ENCODE data around the gene KLK10. TPM values are rescaled to one million over a fixed set of nuclear protein-coding genes. Genes with fewer than 3 reads are reported as not detected.

The KLK10 gene
- total RNA-seq, 4 donors from 2014 or later = 1.7 to 6.7 (median 4.1) TPM; not detected in 1

DNA sequence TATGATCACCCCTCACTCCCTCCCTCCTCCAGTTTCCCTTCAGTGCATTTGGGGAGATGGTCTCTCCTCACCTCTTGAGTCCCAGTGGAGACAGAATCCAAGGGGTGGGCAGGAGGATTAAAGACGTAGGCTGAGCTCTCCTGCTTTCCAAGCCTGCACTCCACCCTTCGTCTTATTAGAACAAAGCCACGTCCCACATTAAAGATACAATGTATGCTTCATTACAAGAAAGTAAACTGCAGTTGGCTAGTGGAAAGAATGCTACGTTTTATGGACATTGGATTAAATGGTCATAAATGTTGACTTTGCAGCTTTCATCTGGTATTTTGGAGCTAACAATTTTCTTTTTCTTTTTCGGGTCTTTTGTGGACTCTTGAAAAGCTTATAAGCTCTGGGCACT, 8.4 kb upstream of the KLK10 start:
- Histone ChIP-seq H3K36me3 (no peaks in the 10 kb centered on the region), H3K27ac (no peak overlapping the region), H3K4me1 (no peaks in the 10 kb centered on the region), H3K4me3 (no peak overlapping the region), H3K27me3 (peaks cover 95% of the 10 kb centered on the region), H3K9me3 (no peaks in the 10 kb centered on the region)
- no peak for ATAC-seq
- TF ChIP-seq POLR2AphosphoS5 (IDR thresholded peaks at IDR 0.05) (no peak), POLR2A (IDR thresholded peaks at IDR 0.05) (no peak), EP300 (IDR thresholded peaks at IDR 0.05) (no peak)
- TF ChIP-seq, protein P1, sequence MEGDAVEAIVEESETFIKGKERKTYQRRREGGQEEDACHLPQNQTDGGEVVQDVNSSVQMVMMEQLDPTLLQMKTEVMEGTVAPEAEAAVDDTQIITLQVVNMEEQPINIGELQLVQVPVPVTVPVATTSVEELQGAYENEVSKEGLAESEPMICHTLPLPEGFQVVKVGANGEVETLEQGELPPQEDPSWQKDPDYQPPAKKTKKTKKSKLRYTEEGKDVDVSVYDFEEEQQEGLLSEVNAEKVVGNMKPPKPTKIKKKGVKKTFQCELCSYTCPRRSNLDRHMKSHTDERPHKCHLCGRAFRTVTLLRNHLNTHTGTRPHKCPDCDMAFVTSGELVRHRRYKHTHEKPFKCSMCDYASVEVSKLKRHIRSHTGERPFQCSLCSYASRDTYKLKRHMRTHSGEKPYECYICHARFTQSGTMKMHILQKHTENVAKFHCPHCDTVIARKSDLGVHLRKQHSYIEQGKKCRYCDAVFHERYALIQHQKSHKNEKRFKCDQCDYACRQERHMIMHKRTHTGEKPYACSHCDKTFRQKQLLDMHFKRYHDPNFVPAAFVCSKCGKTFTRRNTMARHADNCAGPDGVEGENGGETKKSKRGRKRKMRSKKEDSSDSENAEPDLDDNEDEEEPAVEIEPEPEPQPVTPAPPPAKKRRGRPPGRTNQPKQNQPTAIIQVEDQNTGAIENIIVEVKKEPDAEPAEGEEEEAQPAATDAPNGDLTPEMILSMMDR (IDR thresholded peaks at IDR 0.05) = no peak
- WGBS, 2 donors (ENCODE audit: low coverage in 1 of 2) = 29 to 39% methylated on average over 2 to 5 of the region's 5 CpGs

DNA sequence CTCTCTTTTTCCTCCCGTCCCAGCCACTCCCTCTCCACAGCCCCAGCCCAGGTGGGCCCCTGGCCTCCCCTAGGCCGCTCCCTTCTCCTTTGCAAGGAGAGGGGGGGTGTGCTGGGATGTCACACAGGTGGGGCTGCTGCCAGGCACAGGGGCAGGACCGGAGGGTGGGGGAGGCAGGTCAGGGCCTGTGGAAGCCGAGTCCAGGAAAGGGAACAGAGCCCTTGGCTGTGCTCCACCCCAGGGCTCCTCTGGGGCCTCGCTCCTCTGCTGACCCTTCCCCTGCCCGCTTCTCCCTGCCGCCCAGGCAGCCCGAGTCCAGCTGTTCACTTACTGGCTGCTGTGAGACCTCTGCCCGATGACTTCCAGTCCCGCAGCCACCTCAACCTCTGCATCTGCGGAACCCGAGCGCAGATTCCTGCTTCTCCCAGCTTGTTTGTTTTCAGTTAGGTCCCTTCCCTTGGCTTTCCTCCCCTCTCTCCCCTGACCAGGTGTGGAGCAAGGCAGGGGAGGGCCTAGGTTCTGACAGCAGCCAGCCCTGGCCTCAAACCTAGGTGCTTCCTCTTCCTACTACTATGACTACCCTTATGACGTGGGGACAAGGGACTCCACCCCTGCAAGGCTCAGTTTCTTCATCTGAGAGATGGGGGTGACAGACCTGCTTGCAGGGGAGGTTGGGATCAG, 7.8 kb upstream of the KLK10 start:
- peaks cover 95% of the 10 kb centered on the region for H3K27me3 ChIP-seq

DNA sequence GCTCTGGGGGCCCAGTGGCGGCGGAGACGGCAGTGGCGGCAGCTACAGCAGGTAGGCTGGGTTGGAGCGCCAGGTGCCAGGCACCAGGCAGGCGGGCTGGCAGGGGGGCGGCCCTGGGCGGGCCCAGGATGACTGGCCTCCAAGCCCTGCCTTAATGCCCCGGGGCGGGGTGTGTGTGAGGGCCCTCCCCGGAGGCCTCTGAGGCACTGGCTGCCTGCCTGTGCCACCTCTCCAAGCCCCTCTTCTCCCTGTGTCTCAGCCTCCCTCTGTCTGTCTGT, 7.0 kb upstream of the KLK10 start, which contains the start of gene KLK11:
KLK11 (minus strand) TSS at position 63 of the 278 bp plus-strand sequence. CDS start 985 bp downstream, outside the sequence.
- Histone ChIP-seq H3K4me1 (no peaks in the 10 kb centered on the region), H3K9me3 (no peaks in the 10 kb centered on the region), H3K27ac (no peak within 1 kb of the TSS), H3K4me3 (no peak within 1 kb of the TSS), H3K36me3 (no peaks in the 10 kb centered on the region), H3K27me3 (peaks cover 93% of the 10 kb centered on the region)
- no peak for ATAC-seq
- 86% methylated on average over 5 of the region's 11 CpGs; no CpG with 5 or more reads in 1 of the 2 donors for WGBS, 2 donors (ENCODE audit: low coverage in 1 of 2)
- TF ChIP-seq, protein P1 (IDR thresholded peaks at IDR 0.05) = no peak
- TF ChIP-seq EP300 (IDR thresholded peaks at IDR 0.05) = no peak
- TF ChIP-seq POLR2AphosphoS5 (IDR thresholded peaks at IDR 0.05) = no peak
- TF ChIP-seq POLR2A (IDR thresholded peaks at IDR 0.05) = no peak

More for the DNA sequence above, 7.8 kb upstream of the KLK10 start:
- Histone ChIP-seq H3K4me1 (no peaks in the 10 kb centered on the region), H3K4me3 (no peak overlapping the region), H3K27ac (no peak overlapping the region), H3K36me3 (no peaks in the 10 kb centered on the region), H3K9me3 (no peaks in the 10 kb centered on the region)
- no peak for ATAC-seq
- 28 to 30% methylated on average over 5 to 9 of the region's 14 CpGs for WGBS, 2 donors (ENCODE audit: low coverage in 1 of 2)
- TF ChIP-seq POLR2A (IDR thresholded peaks at IDR 0.05) (no peak), POLR2AphosphoS5 (IDR thresholded peaks at IDR 0.05) (no peak), EP300 (IDR thresholded peaks at IDR 0.05) (no peak)
- TF ChIP-seq, protein P1 (IDR thresholded peaks at IDR 0.05) = no peak

DNA sequence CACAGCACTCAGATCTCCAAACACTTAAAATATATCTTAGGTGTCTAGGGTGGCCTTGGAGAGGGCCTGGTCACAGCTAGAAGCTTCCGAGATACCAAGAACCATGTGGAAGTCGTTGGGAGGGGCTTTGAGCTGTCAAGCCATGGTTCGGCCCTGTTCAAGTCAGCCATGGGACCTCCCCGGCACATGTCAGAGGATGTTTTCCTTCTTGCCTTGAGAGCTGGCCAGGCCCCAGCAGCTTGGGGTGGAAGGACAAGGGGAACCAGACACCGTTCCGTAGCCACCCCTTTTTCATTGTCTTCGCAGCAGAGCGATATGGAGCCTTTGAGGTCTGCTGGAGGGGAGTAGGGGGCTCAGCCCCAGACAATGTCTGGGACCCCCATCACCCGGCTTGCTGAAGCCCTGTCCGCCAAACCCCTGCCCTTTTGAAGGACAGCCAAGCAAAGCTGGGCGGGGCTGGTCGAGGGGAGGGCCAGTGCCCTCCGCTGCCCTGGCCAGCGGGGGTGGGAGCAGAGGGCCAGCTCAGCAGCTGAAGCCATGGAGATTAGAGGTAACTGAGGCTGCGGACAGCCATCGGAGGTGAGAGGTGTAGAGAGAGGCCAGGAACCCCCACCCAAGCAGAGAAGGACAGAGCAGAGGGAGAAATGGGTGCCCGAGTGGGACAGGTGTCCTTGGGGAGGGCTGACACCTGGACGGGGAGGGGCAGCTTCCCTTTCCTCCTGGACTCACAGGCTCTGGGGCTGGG, 6.5 kb upstream of the KLK10 start:
- Histone ChIP-seq H3K27me3 (peaks cover 94% of the 10 kb centered on the region), H3K9me3 (no peaks in the 10 kb centered on the region), H3K27ac (no peak overlapping the region), H3K4me3 (no peak overlapping the region), H3K4me1 (no peaks in the 10 kb centered on the region), H3K36me3 (no peaks in the 10 kb centered on the region)
- TF ChIP-seq POLR2AphosphoS5 (IDR thresholded peaks at IDR 0.05) (no peak), POLR2A (IDR thresholded peaks at IDR 0.05) (no peak), EP300 (IDR thresholded peaks at IDR 0.05) (no peak)
- TF ChIP-seq, protein P1 (IDR thresholded peaks at IDR 0.05) = no peak
- 40 to 60% methylated on average over 4 to 6 of the region's 18 CpGs for WGBS, 2 donors (ENCODE audit: low coverage in 1 of 2)
- no peak for ATAC-seq

DNA sequence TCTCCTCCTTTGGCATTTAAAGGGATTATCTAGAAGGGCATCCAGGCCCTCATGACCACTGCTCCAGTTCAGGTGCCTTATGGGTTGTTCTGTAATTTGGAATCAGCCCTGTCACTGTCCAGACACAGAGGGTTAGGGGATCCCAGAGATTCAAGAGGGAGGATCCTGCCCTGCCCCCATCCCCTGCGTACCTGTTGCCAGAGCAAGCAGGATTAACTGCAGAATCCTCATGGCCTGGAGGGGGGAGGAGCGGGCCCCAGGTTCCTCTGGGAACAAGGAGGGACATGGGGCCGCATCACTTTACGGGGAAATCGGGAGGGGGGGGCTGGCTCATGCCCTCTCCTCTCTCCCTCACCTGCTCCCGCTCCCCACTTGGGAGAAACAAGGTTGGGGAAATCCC, 5.9 kb upstream of the KLK10 start:
- Histone ChIP-seq H3K27ac (no peak overlapping the region), H3K36me3 (no peaks in the 10 kb centered on the region), H3K9me3 (no peaks in the 10 kb centered on the region), H3K4me3 (no peak overlapping the region), H3K4me1 (no peaks in the 10 kb centered on the region), H3K27me3 (peaks cover 93% of the 10 kb centered on the region)
- TF ChIP-seq POLR2AphosphoS5 (IDR thresholded peaks at IDR 0.05) (no peak), EP300 (IDR thresholded peaks at IDR 0.05) (no peak), POLR2A (IDR thresholded peaks at IDR 0.05) (no peak)
- TF ChIP-seq, protein P1 (IDR thresholded peaks at IDR 0.05) = no peak
- ATAC-seq = no peak
- WGBS, 2 donors (ENCODE audit: low coverage in 1 of 2) = no CpG with 5 or more reads among the region's 6 CpGs

All from gastroesophageal sphincter (tissue), 4 donors.